ENCODE results near the gene STEEP1.

DNA sequence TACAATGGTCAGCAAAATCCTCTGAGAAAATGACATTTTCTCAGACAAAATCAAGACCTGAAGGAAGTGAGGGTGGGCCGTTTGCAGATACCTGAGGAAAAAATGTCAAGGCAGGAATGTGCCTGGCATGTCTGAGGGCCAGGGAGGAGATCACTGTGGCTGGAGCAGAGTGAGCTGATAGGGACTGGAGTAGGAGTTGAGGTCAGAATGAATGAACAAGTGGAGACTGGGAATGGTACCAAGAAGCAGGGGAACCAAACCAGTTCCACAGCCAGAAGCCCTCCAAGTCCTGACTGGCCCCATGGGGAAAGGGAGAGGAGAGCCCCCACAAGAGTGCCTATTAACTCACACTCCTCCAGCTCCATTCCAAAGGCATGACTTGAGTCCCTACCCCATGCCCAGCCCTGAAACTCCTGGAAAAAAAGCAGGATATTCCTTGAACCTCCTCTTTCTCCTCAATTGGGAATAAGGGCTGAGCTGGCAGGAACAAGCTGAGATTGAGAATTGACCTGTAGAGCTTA, 41.5 kb downstream of the STEEP1 start:
- TF ChIP-seq POLR2A (IDR thresholded peaks at IDR 0.05; ENCODE audit: low read depth, low read length) (no peak), POLR2AphosphoS5 (IDR thresholded peaks at IDR 0.05; ENCODE audit: low read depth, low read length) (no peak)
